Ascending aorta (tissue), 2 donors: ENCODE results near the gene STIM1. TPM values are rescaled to one million over a fixed set of nuclear protein-coding genes. Genes with fewer than 3 reads are reported as not detected.

ENCODE experiments used
- DNase-seq, 2 donors: peaks; one replicate each; pipeline ENCODE4 v3.0.0-alpha.2; 2019; ENCODE audit warnings: low spot score in 2 of 2
- H3K27ac ChIP-seq, 2 donors: fragments of 200-600 bp; sonication (generic); one replicate each; pipeline ENCODE4 v1.5.1; 2016 to 2017; ENCODE audit warnings: mild to moderate bottlenecking in 1 of 2
- H3K27me3 ChIP-seq: fragments of 200-600 bp; sonication (generic); one replicate; pipeline ENCODE4 v1.5.1; 2017
- H3K36me3 ChIP-seq, 2 donors: fragments of 200-600 bp; sonication (generic); one replicate each; pipeline ENCODE4 v1.5.1; 2016
- H3K4me1 ChIP-seq, 2 donors: fragments of 200-600 bp; sonication (generic); one replicate each; pipeline ENCODE4 v1.5.1; 2016 to 2017; ENCODE audit warnings: mild to moderate bottlenecking in 1 of 2
- H3K4me3 ChIP-seq, 2 donors: fragments of 200-600 bp; sonication (generic); one replicate each; pipeline ENCODE4 v1.5.1; 2016 to 2017; ENCODE audit warnings: mild to moderate bottlenecking in 1 of 2
- H3K9me3 ChIP-seq, 2 donors: fragments of 200-600 bp; sonication (generic); one replicate each; pipeline ENCODE4 v1.5.1; 2016
- CTCF ChIP-seq, 3 experiments: fragments of 200-600 bp in 2 of 3; fragments of 450-650 bp in 1 of 3; sonication (generic) in 2 of 3; IDR thresholded peaks; one replicate each; pipeline ENCODE4 v1.5.1; 2016 to 2019; ENCODE audit warnings: antibody characterized with exemption in 3 of 3, mild to moderate bottlenecking in 1 of 3, moderate library complexity in 1 of 3
- intact Hi-C: fragments of 100-400 bp; cut with DNase I; formaldehyde crosslinking; loops from one replicate; pipeline ENCODE4 v1.15.1; 2023
- total RNA-seq: library from RNA; depleted of rRNA; stranded (reverse); fragments of >200 nt; gene quantifications from one replicate; pipeline ENCODE4 v1.1.0, GENCODE V29; 2016

Gene STIM1
- total RNA-seq, 1 donor from 2014 or later = 48.1 TPM

GRCh38 chr11:3853545-3853842 lies 2.0 kb upstream of the STIM1 start:
- Histone ChIP-seq H3K27me3 (no peaks in the 10 kb centered on the region), H3K9me3 (no peaks in the 10 kb centered on the region), H3K4me1 (peaks cover 2 to 17% of the 10 kb centered on the region in 2 donors), H3K36me3 (no peaks in the 10 kb centered on the region), H3K27ac (no peak overlapping the region), H3K4me3 (no peak overlapping the region)
- intact Hi-C loops = no loop called here
- TF ChIP-seq CTCF (IDR thresholded peaks at IDR 0.05) = no peak
- no peak for DNase-seq

GRCh38 chr11:3853899-3854659 lies 1.4 kb upstream of the STIM1 start:
- TF ChIP-seq CTCF (IDR thresholded peaks at IDR 0.05) = no peak
- Histone ChIP-seq H3K27ac (peak overlapping the region; percentile 94 to 97), H3K36me3 (no peaks in the 10 kb centered on the region), H3K27me3 (no peaks in the 10 kb centered on the region), H3K4me1 (peaks cover 6 to 23% of the 10 kb centered on the region in 2 donors), H3K9me3 (no peaks in the 10 kb centered on the region), H3K4me3 (peak overlapping the region in 1 of 2 donors; percentile 81)
- peak in 1 of 2 donors; percentile 71 for DNase-seq
- intact Hi-C loops = loop anchor here (2.0 kb wide), 1 partner anchor 89 kb away; no protein-coding TSS in a partner anchor

DNA sequence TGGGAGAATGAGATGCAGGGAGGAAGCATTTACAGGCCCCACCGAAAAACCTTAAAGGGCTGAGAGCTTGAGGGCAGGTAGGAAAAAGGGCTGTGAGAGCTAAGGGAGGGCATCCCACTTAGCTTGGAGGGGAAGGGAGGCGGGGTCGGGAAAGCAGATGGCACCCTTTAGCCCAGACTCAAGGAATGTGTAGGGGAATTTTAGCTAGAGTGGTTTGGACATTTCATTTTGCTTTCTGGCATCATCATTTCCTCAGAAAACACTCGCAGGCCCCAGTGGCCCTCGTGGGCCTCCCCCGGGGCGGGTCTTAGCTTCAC lies 846 bp upstream of the STIM1 start:
- no peaks in the 10 kb centered on the region for H3K9me3 ChIP-seq
- no peak for TF ChIP-seq CTCF (IDR thresholded peaks at IDR 0.05)
- no peaks in the 10 kb centered on the region for H3K36me3 ChIP-seq
- intact Hi-C loops = loop anchor here (2.0 kb wide), 1 partner anchor 88 kb away; no protein-coding TSS in a partner anchor
- H3K27ac ChIP-seq = peak overlapping the region; percentile 94 to 97
- peak overlapping the region; percentile 81 to 96 for H3K4me3 ChIP-seq
- no peaks in the 10 kb centered on the region for H3K27me3 ChIP-seq
- H3K4me1 ChIP-seq = peaks cover 10 to 28% of the 10 kb centered on the region in 2 donors
- DNase-seq = no peak

DNA sequence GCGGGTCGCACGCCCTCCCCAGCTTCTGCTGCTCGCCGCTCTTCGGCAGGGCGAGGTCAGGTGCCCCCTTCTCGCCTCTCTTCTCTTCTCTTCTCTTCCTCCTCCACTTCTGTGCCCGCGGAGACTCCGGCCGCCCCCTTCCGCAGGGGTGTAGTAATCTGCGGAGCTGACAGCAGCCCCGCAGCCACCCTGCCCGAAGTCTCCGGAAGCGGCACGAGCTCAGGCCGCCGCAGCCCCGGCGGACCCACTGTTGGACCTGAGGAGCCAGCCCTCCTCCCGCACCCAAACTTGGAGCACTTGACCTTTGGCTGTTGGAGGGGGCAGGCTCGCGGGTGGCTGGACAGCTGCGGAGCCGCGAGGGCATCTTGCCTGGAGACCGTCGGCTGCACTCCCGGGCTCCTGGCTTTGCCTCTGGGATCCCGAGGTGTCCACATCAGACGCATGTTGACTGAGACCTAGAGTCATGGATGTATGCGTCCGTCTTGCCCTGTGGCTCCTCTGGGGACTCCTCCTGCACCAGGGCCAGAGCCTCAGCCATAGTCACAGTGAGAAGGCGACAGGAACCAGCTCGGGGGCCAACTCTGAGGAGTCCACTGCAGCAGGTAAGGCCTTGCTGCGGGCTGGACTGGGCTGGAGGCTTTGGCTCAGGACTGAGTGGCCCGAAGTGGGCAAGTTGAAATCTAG lies 486 bp downstream of the STIM1 start:
- intact Hi-C loops = loop anchor here (1.0 to 2.0 kb wide), 3 partner anchors 87 to 238 kb away; partner anchors contain the start of gene RRM1
- Histone ChIP-seq H3K27ac (peak overlapping the region; percentile 94 to 97), H3K27me3 (no peaks in the 10 kb centered on the region), H3K4me3 (peak overlapping the region; percentile 81 to 96), H3K36me3 (no peaks in the 10 kb centered on the region), H3K4me1 (peaks cover 10 to 29% of the 10 kb centered on the region in 2 donors), H3K9me3 (no peaks in the 10 kb centered on the region)
- peak in 1 of 3 experiments; percentile 3 for TF ChIP-seq CTCF (IDR thresholded peaks at IDR 0.05)
- peak; percentile 19 to 78 for DNase-seq

DNA sequence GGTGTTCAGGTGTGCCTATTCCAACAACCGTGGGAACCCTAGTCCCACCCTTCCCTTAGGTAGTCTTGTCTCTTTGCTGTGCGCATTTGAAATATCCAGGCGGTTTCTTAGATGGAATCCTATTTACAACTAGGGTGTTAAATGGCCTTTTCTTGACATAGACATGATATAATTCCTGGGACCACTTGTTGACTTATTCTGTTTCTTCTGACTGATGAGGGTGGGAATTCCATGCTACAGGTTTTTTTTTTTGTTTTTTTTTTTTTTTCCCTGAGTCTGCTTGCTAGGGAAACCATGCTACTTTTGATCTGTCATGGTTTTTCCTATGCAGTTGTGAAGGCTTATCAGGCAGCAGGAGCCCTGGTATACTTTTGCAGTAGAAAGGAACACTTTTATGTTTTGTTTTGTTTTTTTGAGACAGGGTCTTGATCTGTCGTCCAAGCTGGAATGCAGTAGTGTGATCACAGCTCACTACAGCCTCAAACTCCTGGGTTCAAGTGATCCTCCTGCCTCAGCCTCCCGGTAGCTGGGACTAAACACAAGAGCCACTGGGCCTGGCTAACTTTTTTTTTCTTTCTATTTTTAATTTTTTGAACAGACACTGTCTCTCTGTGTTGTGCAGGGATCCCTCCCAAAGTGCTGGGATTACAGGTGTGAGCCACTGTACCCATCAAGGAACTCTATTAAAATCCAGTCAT lies 1.5 kb downstream of the STIM1 start:
- TF ChIP-seq CTCF (IDR thresholded peaks at IDR 0.05) = no peak
- Histone ChIP-seq H3K27ac (peak overlapping the region; percentile 94 to 97), H3K9me3 (no peaks in the 10 kb centered on the region), H3K4me3 (peak overlapping the region; percentile 81 to 96), H3K36me3 (no peaks in the 10 kb centered on the region), H3K27me3 (no peaks in the 10 kb centered on the region), H3K4me1 (peaks cover 10 to 29% of the 10 kb centered on the region in 2 donors)
- no peak for DNase-seq
- intact Hi-C loops = no loop called here
